ENCODE measurements around the gene LTBR.
"Not testable (repeated sequence)": the region's sequence is repeated elsewhere in the genome, so short reads cannot be mapped to it uniquely, and the experiment has no call there.

The LTBR gene

GRCh38 chr12:6424008-6424347 is 40.0 kb downstream of the LTBR start:
- no peak overlapping the region for H3K4me3 ChIP-seq (ENCODE audit: low read depth, low read length)
- DNase-seq (ENCODE audit: low read depth, low spot score), result no peak
- in situ Hi-C loops (cut with HindIII; ENCODE audit: low sequenced_read_pairs), result no loop called here
- no peak for TF ChIP-seq CTCF (IDR thresholded peaks at IDR 0.05; ENCODE audit: low read depth, low read length)

- no peak for DNase-seq (ENCODE audit: low read depth, low spot score)
- in situ Hi-C loops (cut with HindIII; ENCODE audit: low sequenced_read_pairs), result no loop called here
- no peak for TF ChIP-seq CTCF (IDR thresholded peaks at IDR 0.05; ENCODE audit: low read depth, low read length)
- H3K4me3 ChIP-seq (ENCODE audit: low read depth, low read length), result no peak overlapping the region
Observed at GRCh38 chr12:6424866-6425265, 40.9 kb downstream of the LTBR start.

GRCh38 chr12:6425590-6426531 is 41.9 kb downstream of the LTBR start:
- TF ChIP-seq CTCF (IDR thresholded peaks at IDR 0.05; ENCODE audit: low read depth, low read length), result no peak
- in situ Hi-C loops (cut with HindIII; ENCODE audit: low sequenced_read_pairs), result no loop called here
- no peak overlapping the region for H3K4me3 ChIP-seq (ENCODE audit: low read depth, low read length)
- DNase-seq (ENCODE audit: low read depth, low spot score), result no peak

- H3K4me3 ChIP-seq (ENCODE audit: low read depth, low read length), result no peak overlapping the region
- TF ChIP-seq CTCF (IDR thresholded peaks at IDR 0.05; ENCODE audit: low read depth, low read length), result no peak
- in situ Hi-C loops (cut with HindIII; ENCODE audit: low sequenced_read_pairs), result no loop called here
- no peak for DNase-seq (ENCODE audit: low read depth, low spot score)
Observed at GRCh38 chr12:6426882-6427671, 43.1 kb downstream of the LTBR start.

- H3K4me3 ChIP-seq (ENCODE audit: low read depth, low read length); DNase-seq (ENCODE audit: low read depth, low spot score); in situ Hi-C loops (cut with HindIII; ENCODE audit: low sequenced_read_pairs): not testable (repeated sequence)
Observed at GRCh38 chr12:6427796-6428195, 43.8 kb downstream of the LTBR start.

GRCh38 chr12:6428326-6428725 is 44.4 kb downstream of the LTBR start:
- no peak for DNase-seq (ENCODE audit: low read depth, low spot score)
- in situ Hi-C loops (cut with HindIII; ENCODE audit: low sequenced_read_pairs), result no loop called here
- H3K4me3 ChIP-seq (ENCODE audit: low read depth, low read length), result no peak overlapping the region
- no peak for TF ChIP-seq CTCF (IDR thresholded peaks at IDR 0.05; ENCODE audit: low read depth, low read length)
